Smooth muscle cell (in vitro differentiated cells): ENCODE measurements around the gene SLC5A2. TPM values are rescaled to one million over a fixed set of nuclear protein-coding genes. Genes with fewer than 3 reads are reported as not detected.

Source experiments
- DNase-seq: peaks from one replicate; lab custom pipeline; 2025; ENCODE audit not compliant: unreplicated experiment; lab: John Stamatoyannopoulos, UW
- H2AFZ ChIP-seq: fragments of 200-600 bp; sonication (generic); 2 replicates; pipeline ENCODE4 v1.6.0; 2016; ENCODE audit warnings: antibody characterized with exemption, low read depth, mild to moderate bottlenecking
- H3F3A ChIP-seq: fragments of 200-600 bp; sonication (generic); 2 replicates; pipeline ENCODE4 v1.6.0; 2017; ENCODE audit warnings: antibody characterized with exemption, low read depth
- H3K27ac ChIP-seq: fragments of 200-600 bp; sonication (generic); 2 replicates; pipeline ENCODE4 v1.5.1; 2016; ENCODE audit warnings: low read depth, mild to moderate bottlenecking
- H3K27me3 ChIP-seq: fragments of 200-600 bp; sonication (generic); 2 replicates; pipeline ENCODE4 v1.6.1; 2016; ENCODE audit warnings: low read depth, mild to moderate bottlenecking
- H3K36me3 ChIP-seq: fragments of 200-600 bp; sonication (generic); 2 replicates; pipeline ENCODE4 v1.5.1; 2016; ENCODE audit warnings: low read depth
- H3K4me1 ChIP-seq: fragments of 200-600 bp; sonication (generic); 2 replicates; pipeline ENCODE4 v1.5.1; 2016; ENCODE audit warnings: low read depth
- H3K4me2 ChIP-seq: fragments of 200-600 bp; sonication (generic); 2 replicates; pipeline ENCODE4 v1.6.0; 2016; ENCODE audit warnings: mild to moderate bottlenecking
- H3K4me3 ChIP-seq: fragments of 200-600 bp; sonication (generic); 2 replicates; pipeline ENCODE4 v1.5.1; 2016; ENCODE audit warnings: mild to moderate bottlenecking
- H3K79me2 ChIP-seq: fragments of 200-600 bp; sonication (generic); 2 replicates; pipeline ENCODE4 v1.6.0; 2016; ENCODE audit warnings: low read depth, mild to moderate bottlenecking
- H3K9ac ChIP-seq: fragments of 200-600 bp; sonication (generic); 2 replicates; pipeline ENCODE4 v1.6.0; 2016; ENCODE audit warnings: low read depth
- H3K9me3 ChIP-seq: fragments of 200-600 bp; sonication (generic); replicated peaks from 2 replicates; pipeline ENCODE4 v1.5.1; 2016; ENCODE audit warnings: low read depth
- H4K20me1 ChIP-seq: fragments of 200-600 bp; sonication (generic); 2 replicates; pipeline ENCODE4 v1.6.0; 2016; ENCODE audit warnings: low read depth
- CTCF ChIP-seq: fragments of 200-600 bp; sonication (generic); IDR thresholded peaks from 2 replicates; pipeline ENCODE4 v1.5.1; 2017; ENCODE audit warnings: borderline replicate concordance, mild to moderate bottlenecking, antibody characterized with exemption; ENCODE audit not compliant: insufficient read depth, poor library complexity, severe bottlenecking
- WGBS: methylation state at CpG from one replicate; pipeline ENCODE4 v1.1.7; 2016; ENCODE audit warnings: low lambda C conversion rate; 5-methylcytosine and 5-hydroxymethylcytosine counted together
- polyA plus RNA-seq: library from polyadenylated mRNA; unstranded; fragments of >200 nt; fragmentation: Nextera tagmentation; extraction: Ambion mirVana; gene quantifications from 2 replicates; pipeline ENCODE4 v1.2.1, GENCODE V29; 2016
- total RNA-seq: library from RNA; depleted of rRNA; stranded (reverse); fragments of >200 nt; gene quantifications from 2 replicates; pipeline ENCODE4 v1.2.3, GENCODE V29; 2014

The SLC5A2 gene
- total and polyA plus RNA-seq, 2 experiments from 2014 or later: 5.1 TPM; not detected in 1

GRCh38 chr16:31465788-31466370 lies 17.0 kb upstream of the SLC5A2 start:
- H3K79me2 ChIP-seq: peaks cover 8% of the 10 kb centered on the region
- 96% methylated on average over 18 of the region's 20 CpGs for WGBS
- no peaks in the 10 kb centered on the region for H3K9me3 ChIP-seq

GRCh38 chr16:31466381-31466841 lies 16.5 kb upstream of the SLC5A2 start:
- Histone ChIP-seq H3K36me3 (no peaks in the 10 kb centered on the region), H3K27ac (no peak overlapping the region), H3K27me3 (no peaks in the 10 kb centered on the region), H3K4me2 (no peak overlapping the region), H4K20me1 (no peaks in the 10 kb centered on the region), H3K79me2 (peaks cover 10% of the 10 kb centered on the region), H2AFZ (no peak overlapping the region), H3K9ac (no peak overlapping the region), H3K9me3 (no peaks in the 10 kb centered on the region), H3K4me3 (no peak overlapping the region), H3K4me1 (peaks cover 8% of the 10 kb centered on the region), H3F3A (peaks cover 8% of the 10 kb centered on the region)
- TF ChIP-seq CTCF: no peak
- no peak for DNase-seq
- 97% methylated on average over 18 of the region's 18 CpGs for WGBS

More at GRCh38 chr16:31465788-31466370, 17.0 kb upstream of the SLC5A2 start:
- Histone ChIP-seq H3K36me3 (no peaks in the 10 kb centered on the region), H3K4me2 (no peak overlapping the region), H2AFZ (no peak overlapping the region), H3K27ac (no peak overlapping the region), H3K4me3 (no peak overlapping the region), H4K20me1 (no peaks in the 10 kb centered on the region), H3K27me3 (no peaks in the 10 kb centered on the region), H3K9ac (no peak overlapping the region), H3F3A (peaks cover 3% of the 10 kb centered on the region), H3K4me1 (peaks cover 2% of the 10 kb centered on the region)
- no peak for TF ChIP-seq CTCF
- no peak for DNase-seq

DNA sequence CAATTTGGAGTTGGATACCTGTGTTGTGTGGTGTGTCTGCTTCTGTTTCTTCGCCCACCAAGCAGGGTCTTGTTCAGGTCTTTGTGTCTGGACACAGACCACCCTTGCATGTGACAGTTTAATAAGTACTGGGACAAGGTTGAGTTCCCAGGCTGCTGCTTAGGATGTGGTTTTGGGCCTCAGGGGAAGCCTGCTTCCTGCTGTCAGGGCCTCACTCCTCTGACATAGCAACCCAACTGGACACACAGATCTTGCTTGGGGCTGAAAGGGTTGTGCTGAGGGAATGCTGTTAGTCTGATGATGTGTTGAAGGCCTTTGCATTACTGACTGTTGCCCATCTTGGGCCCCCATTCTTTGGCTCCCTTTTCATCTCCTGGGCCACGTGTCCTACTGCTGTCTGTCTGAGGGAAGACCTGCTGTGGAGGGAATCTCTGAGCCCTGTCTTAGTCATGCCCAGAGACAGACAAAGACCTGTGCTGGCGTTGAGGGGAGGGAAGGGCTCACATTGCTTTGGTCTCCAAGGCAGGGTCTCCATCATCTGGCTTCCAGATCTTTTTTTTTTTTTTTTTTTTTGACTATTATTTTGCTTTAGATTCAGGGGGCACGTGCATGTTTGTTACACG lies 15.7 kb upstream of the SLC5A2 start:
- 89% methylated on average over 5 of the region's 5 CpGs for WGBS
- no peak overlapping the region for H3K9ac ChIP-seq

More for the DNA sequence above, 15.7 kb upstream of the SLC5A2 start:
- peaks cover 10% of the 10 kb centered on the region for H3K79me2 ChIP-seq
- H3K4me1 ChIP-seq: peaks cover 8% of the 10 kb centered on the region
- TF ChIP-seq CTCF: no peak
- H3K27me3 ChIP-seq: no peaks in the 10 kb centered on the region
- no peak for DNase-seq
- no peaks in the 10 kb centered on the region for H3K36me3 ChIP-seq
- H4K20me1 ChIP-seq: no peaks in the 10 kb centered on the region
- no peak overlapping the region for H3K4me2 ChIP-seq
- no peaks in the 10 kb centered on the region for H3K9me3 ChIP-seq
- no peak overlapping the region for H2AFZ ChIP-seq
- H3F3A ChIP-seq: peaks cover 8% of the 10 kb centered on the region
- H3K4me3 ChIP-seq: no peak overlapping the region
- H3K27ac ChIP-seq: no peak overlapping the region
